SHP77 treated with DMSO at 0.1 percent for 48 hours (cell line): ENCODE measurements around the gene ACP6.

Experiments used
- DNase-seq: peaks from one replicate; lab custom pipeline; 2025; lab: John Stamatoyannopoulos, UW

ACP6 gene

GRCh38 chr1:147651466-147651865, 18.9 kb downstream of the ACP6 start:
- DNase-seq = no peak

- no peak for DNase-seq
Observed at GRCh38 chr1:147648933-147649332, 21.4 kb downstream of the ACP6 start.

DNA sequence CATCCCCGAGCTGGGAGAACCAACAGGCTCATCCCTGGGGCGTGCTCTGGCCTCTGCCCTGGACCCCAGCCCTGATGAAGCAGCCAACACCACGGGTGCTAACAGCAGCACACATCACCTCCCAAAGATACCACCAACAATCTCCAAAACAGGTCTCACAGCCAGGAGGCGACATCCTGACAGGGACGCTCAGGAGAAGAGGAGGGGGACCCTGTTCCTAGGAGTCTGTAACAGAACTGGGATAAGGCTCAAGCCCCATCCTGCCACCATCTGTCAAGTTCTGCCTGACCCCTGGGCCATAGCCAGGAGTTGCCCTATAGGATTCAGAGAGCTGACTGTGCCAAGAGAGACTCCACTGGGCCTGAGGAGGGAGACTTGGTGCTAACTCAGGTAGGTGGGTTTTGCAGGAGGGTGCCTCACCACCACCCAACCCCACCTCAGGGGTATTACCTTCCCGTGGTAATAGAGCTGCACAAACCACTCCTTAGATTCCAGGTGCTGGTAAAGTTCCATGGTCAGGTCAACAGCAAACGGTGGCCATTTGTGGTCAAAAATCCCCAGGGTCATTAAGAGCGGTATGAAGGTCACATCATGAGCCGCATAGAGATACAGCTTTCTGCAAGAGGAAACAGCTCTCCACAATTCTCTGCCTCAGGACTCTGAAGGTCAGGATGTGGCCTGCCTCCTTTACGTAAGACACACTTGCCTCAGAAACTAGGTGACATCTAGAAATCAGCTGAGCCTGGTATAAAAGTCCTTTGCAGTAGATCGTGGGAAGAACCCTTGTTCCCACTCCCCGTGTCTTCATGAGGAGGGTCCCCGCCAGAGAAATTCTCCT, 22.3 kb downstream of the ACP6 start:
- DNase-seq = no peak

GRCh38 chr1:147643974-147644373, 26.4 kb downstream of the ACP6 start:
- no peak for DNase-seq

GRCh38 chr1:147641695-147642592, 28.4 kb downstream of the ACP6 start:
- DNase-seq = peak; percentile 55

GRCh38 chr1:147641291-147641690, 29.0 kb downstream of the ACP6 start:
- no peak for DNase-seq

DNA sequence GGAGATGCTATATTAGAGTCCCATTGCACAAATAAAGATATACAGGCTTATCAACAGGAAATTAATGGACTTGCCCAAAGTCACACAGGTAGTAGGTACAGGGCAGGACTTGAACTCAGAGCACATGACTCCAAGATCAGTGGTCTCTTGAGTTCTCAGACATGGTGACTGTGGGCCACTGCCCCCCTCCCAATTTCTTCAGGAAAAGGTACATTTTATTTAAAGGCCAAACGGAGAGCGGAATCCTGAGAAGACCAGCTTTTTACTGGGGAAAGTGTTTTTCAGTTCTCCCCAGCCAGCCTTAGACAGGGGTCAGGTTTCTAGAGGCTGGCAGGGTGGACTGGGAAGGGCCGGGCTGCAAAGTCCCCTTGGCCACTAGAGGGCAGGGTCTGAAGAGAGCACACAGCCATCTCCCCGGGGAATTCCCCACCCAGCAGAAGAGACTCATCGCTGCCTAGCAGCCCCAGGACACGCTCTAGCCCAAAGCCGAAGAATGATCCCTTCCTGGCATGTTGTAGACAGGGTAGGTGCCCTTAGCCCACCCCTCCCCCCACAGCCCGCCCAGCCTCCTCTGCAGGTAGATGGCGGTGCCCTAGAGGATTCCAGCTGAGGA, 29.7 kb downstream of the ACP6 start:
- DNase-seq = peak; percentile 85

DNA sequence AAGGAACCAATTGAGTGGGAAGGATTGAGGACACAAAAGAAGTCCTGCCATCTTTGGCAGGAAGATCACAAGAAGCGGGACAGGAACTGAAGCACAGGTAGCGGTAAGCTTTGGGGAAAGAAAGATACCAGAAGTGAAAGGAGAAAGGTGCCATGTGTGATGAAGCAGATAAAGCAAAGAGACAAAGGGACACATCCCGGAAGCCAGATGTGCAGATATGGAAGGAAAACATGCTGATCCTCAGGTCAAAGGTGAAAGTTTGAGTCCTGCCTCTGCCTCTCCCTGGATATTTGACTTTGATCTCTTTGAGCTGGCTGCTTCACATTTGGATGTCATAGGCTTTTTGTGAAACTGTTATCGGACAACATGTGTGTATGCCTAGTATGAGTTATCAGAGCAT, 34.0 kb downstream of the ACP6 start:
- no peak for DNase-seq

GRCh38 chr1:147635342-147635741, 35.0 kb downstream of the ACP6 start:
- DNase-seq = no peak

GRCh38 chr1:147634645-147635044, 35.7 kb downstream of the ACP6 start:
- DNase-seq = no peak

DNA sequence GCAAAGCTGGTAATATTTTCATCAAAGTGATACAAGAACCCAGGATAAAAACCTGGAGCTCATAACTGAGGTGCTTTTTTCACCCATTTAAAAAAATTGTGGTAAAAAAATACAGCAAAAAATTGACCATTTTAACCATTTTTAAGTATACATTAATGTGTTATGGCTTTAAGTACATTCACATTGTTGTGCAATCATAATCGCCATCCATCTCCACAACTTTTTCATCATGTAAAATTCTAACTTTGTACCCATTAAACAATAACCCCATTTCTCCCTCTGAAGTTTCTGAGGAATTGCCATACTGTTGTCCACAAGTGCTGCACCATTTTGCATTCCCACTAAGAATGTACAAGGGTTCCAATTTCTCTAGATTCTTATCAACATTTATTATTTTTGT, 36.6 kb downstream of the ACP6 start:
- no peak for DNase-seq

- no peak for DNase-seq
Observed at GRCh38 chr1:147631839-147632238, 38.5 kb downstream of the ACP6 start.

DNA sequence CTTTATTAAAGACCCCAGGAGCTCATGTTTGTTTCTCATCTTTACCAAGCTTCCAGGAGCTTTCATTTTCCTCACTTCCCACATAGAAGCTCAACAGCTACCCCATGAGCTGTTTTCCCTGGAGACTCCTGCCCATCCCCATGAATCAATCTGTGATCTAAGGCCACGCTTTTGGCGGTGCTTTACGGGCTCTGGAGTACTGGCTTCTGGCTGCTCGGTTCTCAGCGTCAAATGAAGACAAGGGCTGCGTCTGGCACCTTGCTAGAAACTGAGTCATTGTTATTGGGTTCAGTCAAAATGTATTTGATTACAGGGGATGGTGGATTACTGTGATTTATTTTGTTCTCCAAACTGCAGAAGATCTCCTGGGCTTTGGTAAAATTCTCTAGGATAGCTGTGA, 39.9 kb downstream of the ACP6 start:
- DNase-seq = no peak

DNA sequence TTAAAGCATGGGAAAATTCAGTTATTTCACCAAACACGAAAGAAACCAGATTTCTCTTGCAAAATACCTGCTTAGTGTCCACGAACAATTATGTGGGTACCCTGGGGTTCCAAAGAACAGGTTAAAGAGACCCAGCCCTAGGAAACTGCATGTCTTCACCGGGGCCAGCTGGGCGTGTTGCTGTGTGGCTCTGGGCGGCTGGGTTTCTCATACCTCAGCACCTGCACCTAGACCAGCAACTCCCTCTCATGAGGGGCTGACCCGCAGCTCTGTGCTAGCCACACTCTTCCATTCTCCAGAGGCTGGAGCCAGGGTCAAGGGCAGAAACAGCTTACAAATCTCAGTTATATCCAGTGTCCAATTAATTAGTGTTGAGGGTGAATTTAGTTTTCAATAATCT, 40.3 kb downstream of the ACP6 start:
- no peak for DNase-seq

GRCh38 chr1:147628441-147628840, 41.9 kb downstream of the ACP6 start:
- DNase-seq = no peak

DNA sequence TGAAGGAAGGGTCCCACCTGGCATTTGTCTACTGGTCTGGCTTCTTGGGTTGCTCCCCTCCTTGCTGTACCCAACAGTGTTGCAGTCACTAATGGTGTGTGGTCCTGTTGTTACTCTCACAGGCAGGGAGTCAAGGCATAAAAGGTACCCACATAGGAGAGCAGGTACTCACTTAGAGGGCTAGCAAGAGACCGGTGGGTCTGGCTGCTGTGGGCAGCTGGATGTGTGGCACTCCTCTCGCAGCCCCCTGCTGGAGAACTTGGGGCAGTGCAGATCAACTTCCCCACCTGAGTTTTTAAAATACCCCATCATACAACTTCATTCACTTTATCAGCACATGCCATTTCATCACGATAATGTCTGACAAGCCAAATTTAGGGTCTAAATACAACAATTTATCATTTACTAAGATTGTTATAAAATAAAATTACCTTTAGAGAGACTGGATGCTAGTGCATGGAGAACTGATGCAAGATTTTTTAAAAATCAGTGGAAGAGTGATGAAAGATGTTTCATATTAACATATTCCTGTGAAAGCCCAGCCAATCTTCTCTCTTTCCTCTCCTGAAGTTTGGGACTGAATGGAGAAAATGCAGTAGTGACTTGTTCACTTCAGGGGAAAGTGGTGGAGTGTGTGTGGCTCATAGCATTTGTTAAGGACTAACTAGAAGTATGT, 42.8 kb downstream of the ACP6 start:
- peak; percentile 59 for DNase-seq

DNA sequence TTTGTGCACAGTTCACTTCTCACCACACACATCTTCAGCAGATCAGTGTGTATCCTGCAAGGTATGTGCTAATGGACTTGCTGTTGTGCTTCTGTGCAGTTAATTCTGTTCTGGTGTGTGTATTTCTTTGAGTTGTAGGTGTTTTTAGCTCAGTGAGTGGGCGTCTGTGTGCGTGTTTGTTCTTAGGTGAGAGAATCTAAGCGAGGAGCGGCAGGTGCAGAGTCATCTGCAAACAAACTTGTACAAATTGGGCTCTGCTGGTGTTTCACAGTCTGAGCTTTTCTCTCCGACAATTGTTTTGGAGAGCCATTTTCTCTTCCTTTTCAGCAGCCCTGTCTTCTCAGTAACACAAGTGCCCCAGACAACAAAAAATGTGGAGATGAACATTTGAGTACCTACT, 43.6 kb downstream of the ACP6 start:
- peak; percentile 29 for DNase-seq

DNA sequence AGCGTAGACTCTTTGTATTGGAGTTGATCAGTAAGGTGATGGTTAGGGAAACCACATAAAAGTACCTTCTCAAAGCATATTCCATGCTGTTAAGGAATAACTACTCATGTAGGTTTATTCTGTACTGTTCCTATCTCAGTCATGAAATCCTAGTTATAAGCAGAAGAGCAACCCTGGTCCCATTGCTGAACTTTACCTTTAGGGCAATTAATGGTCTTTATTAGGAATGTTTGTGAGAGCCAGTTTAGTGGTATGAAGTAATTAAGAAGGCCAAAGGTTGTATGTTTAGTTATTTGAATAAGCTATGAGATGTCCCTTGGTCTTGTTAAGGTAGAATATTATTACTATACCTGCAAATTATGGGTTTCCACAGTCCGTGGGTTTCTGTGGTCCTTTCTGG, 44.0 kb downstream of the ACP6 start:
- DNase-seq = no peak

DNA sequence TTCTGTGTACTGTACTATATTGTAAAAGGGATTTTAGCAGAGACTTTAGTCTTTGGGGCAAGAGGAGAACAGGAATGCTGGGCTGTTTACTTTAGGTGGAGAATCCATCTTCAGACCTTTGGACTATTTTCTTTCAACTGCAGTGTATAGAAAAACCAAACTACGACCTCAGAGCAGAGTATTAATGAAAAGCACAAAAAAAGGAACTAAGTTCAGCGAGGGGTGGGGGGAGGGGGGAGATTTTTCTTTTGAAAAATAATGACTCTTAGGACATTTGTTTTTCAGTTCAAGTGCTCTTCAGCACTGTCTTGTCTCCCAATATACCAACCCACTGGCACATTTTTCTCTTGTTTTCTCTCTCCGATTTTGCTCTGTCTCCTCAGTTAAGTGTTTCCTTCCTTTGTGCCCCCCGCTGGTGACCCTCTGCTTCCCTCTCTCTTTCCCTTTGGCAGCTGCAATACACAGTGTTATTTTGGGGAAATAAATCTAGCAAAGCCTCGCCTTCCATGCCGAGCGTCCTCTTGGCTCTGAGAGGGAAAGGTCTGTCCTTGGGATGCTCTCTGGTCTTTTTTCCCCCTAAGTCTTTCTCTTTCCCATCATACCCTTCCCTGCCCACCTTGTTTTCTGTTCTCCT, 44.8 kb downstream of the ACP6 start:
- no peak for DNase-seq

DNA sequence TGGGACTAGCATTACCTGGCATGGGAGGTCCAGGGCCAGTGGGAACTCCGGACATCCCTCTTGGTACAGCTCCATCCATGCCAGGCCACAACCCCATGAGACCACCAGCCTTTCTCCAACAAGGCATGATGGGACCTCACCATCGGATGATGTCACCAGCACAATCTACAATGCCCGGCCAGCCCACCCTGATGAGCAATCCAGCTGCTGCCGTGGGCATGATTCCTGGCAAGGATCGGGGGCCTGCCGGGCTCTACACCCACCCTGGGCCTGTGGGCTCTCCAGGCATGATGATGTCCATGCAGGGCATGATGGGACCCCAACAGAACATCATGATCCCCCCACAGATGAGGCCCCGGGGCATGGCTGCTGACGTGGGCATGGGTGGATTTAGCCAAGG, 45.8 kb downstream of the ACP6 start:
- no peak for DNase-seq

DNA sequence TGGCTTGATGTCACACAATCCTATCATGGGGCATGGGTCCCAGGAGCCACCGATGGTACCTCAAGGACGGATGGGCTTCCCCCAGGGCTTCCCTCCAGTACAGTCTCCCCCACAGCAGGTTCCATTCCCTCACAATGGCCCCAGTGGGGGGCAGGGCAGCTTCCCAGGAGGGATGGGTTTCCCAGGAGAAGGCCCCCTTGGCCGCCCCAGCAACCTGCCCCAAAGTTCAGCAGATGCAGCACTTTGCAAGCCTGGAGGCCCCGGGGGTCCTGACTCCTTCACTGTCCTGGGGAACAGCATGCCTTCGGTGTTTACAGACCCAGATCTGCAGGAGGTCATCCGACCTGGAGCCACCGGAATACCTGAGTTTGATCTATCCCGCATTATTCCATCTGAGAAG, 46.3 kb downstream of the ACP6 start:
- DNase-seq = no peak

- no peak for DNase-seq
Observed at GRCh38 chr1:147622731-147623130, 47.6 kb downstream of the ACP6 start.
